Memory B cell (primary cell): ENCODE results near the gene EAF2.

ENCODE experiments used
- ATAC-seq: fragments of 150-1000 bp; cut with Tn5 transposase; 2 replicates; pipeline ENCODE4 v1.10.0; 2021; ENCODE audit warnings: low read depth, mild to moderate bottlenecking, moderate library complexity
- DNase-seq, 2 donors: peaks; one replicate each; pipeline ENCODE4 v3.0.0; 2022; ENCODE audit warnings: low spot score in 2 of 2
- H3K27ac Mint-ChIP-seq: one replicate; pipeline ENCODE4 v1.8.0; 2022; ENCODE audit warnings: mild to moderate bottlenecking, moderate library complexity, mixed read lengths
- H3K27me3 Mint-ChIP-seq: one replicate; pipeline ENCODE4 v1.8.0; 2022; ENCODE audit warnings: mixed read lengths
- H3K36me3 Mint-ChIP-seq: one replicate; pipeline ENCODE4 v1.8.0; 2022; ENCODE audit warnings: mild to moderate bottlenecking, mixed read lengths
- H3K4me1 Mint-ChIP-seq: one replicate; pipeline ENCODE4 v1.8.0; 2022; ENCODE audit warnings: mixed read lengths
- H3K4me3 Mint-ChIP-seq: one replicate; pipeline ENCODE4 v1.8.0; 2022; ENCODE audit warnings: mild to moderate bottlenecking, moderate library complexity, mixed read lengths
- H3K9me3 Mint-ChIP-seq: one replicate; pipeline ENCODE4 v1.8.0; 2022; ENCODE audit warnings: mixed read lengths

The EAF2 gene

GRCh38 chr3:121834671-121835464 lies at the start of gene EAF2, which contains the start of gene IQCB1:
EAF2 (plus strand) TSS chr3:121835209; CDS start chr3:121835286, 77 bp downstream.
IQCB1 (minus strand) TSS chr3:121835060; CDS start chr3:121828960, 6,100 bp downstream.
- peaks cover 38% of the 10 kb centered on the region for H3K4me1 Mint-ChIP-seq
- ATAC-seq (peak; percentile 96), DNase-seq (peak; percentile 91 to 96)
- H3K9me3 Mint-ChIP-seq: no peaks in the 10 kb centered on the region
- H3K27me3 Mint-ChIP-seq: no peaks in the 10 kb centered on the region
- H3K4me3 Mint-ChIP-seq: peak within 1 kb of the TSS; percentile 99
- H3K27ac Mint-ChIP-seq: peak within 1 kb of the TSS; percentile 92
- peaks cover 16% of the 10 kb centered on the region for H3K36me3 Mint-ChIP-seq

- Mint-ChIP-seq H3K4me3 (no peak overlapping the region), H3K4me1 (peaks cover 10% of the 10 kb centered on the region), H3K36me3 (peaks cover 44% of the 10 kb centered on the region), H3K27me3 (no peaks in the 10 kb centered on the region), H3K9me3 (no peaks in the 10 kb centered on the region), H3K27ac (no peak overlapping the region)
- no peak for DNase-seq
- ATAC-seq: no peak
These were observed 48.5 kb upstream of the EAF2 start for GRCh38 chr3:121786485-121786884.

- Mint-ChIP-seq H3K36me3 (peaks cover 19% of the 10 kb centered on the region), H3K27ac (peak overlapping the region; percentile 93), H3K4me1 (peaks cover 26% of the 10 kb centered on the region), H3K27me3 (no peaks in the 10 kb centered on the region), H3K9me3 (no peaks in the 10 kb centered on the region), H3K4me3 (peak overlapping the region; percentile 87)
- DNase-seq: no peak
- ATAC-seq: peak; percentile 35
These were observed 41.9 kb upstream of the EAF2 start for GRCh38 chr3:121793078-121793477.

GRCh38 chr3:121794264-121794983 lies 40.6 kb upstream of the EAF2 start:
- H3K36me3 Mint-ChIP-seq: peaks cover 10% of the 10 kb centered on the region
- no peak for DNase-seq
- H3K9me3 Mint-ChIP-seq: no peaks in the 10 kb centered on the region
- H3K27me3 Mint-ChIP-seq: no peaks in the 10 kb centered on the region
- H3K4me1 Mint-ChIP-seq: peaks cover 19% of the 10 kb centered on the region
- peak overlapping the region; percentile 69 for H3K4me3 Mint-ChIP-seq
- H3K27ac Mint-ChIP-seq: peak overlapping the region; percentile 71
- ATAC-seq: peak; percentile 78

- Mint-ChIP-seq H3K27me3 (no peaks in the 10 kb centered on the region), H3K36me3 (peaks cover 16% of the 10 kb centered on the region), H3K4me1 (peaks cover 32% of the 10 kb centered on the region), H3K27ac (no peak overlapping the region), H3K9me3 (no peaks in the 10 kb centered on the region), H3K4me3 (no peak overlapping the region)
- DNase-seq: no peak
- ATAC-seq: no peak
These were observed 38.0 kb upstream of the EAF2 start for GRCh38 chr3:121796970-121797369.

- H3K27me3 Mint-ChIP-seq: no peaks in the 10 kb centered on the region
- H3K4me3 Mint-ChIP-seq: no peak overlapping the region
- ATAC-seq: no peak
- peaks cover 29% of the 10 kb centered on the region for H3K36me3 Mint-ChIP-seq
- peaks cover 31% of the 10 kb centered on the region for H3K4me1 Mint-ChIP-seq
- DNase-seq: no peak
- H3K9me3 Mint-ChIP-seq: peaks cover 6% of the 10 kb centered on the region
- H3K27ac Mint-ChIP-seq: peak overlapping the region; percentile 11
These were observed 34.1 kb upstream of the EAF2 start for GRCh38 chr3:121800906-121801305.

- peaks cover 41% of the 10 kb centered on the region for H3K4me1 Mint-ChIP-seq
- DNase-seq: no peak
- H3K9me3 Mint-ChIP-seq: peaks cover 6% of the 10 kb centered on the region
- H3K27me3 Mint-ChIP-seq: no peaks in the 10 kb centered on the region
- peak overlapping the region; percentile 78 for H3K27ac Mint-ChIP-seq
- ATAC-seq: peak; percentile 31
- peaks cover 32% of the 10 kb centered on the region for H3K36me3 Mint-ChIP-seq
- H3K4me3 Mint-ChIP-seq: peak overlapping the region; percentile 68
These were observed 31.2 kb upstream of the EAF2 start for GRCh38 chr3:121803771-121804320.

GRCh38 chr3:121809249-121809648 lies 25.8 kb upstream of the EAF2 start:
- Mint-ChIP-seq H3K9me3 (peaks cover 9% of the 10 kb centered on the region), H3K4me3 (peak overlapping the region; percentile 77), H3K36me3 (peaks cover 42% of the 10 kb centered on the region), H3K4me1 (peaks cover 51% of the 10 kb centered on the region), H3K27me3 (no peaks in the 10 kb centered on the region), H3K27ac (peak overlapping the region; percentile 97)
- ATAC-seq: peak; percentile 98
- no peak for DNase-seq

GRCh38 chr3:121817753-121818152 lies 17.3 kb upstream of the EAF2 start:
- DNase-seq: no peak
- Mint-ChIP-seq H3K4me3 (no peak overlapping the region), H3K27ac (peak overlapping the region; percentile 52), H3K27me3 (no peaks in the 10 kb centered on the region), H3K4me1 (peaks cover 48% of the 10 kb centered on the region), H3K9me3 (peaks cover 13% of the 10 kb centered on the region), H3K36me3 (peaks cover 70% of the 10 kb centered on the region)
- peak; percentile 66 for ATAC-seq

GRCh38 chr3:121818578-121818977 lies 16.4 kb upstream of the EAF2 start:
- peaks cover 43% of the 10 kb centered on the region for H3K4me1 Mint-ChIP-seq
- no peak overlapping the region for H3K4me3 Mint-ChIP-seq
- peak overlapping the region; percentile 52 for H3K27ac Mint-ChIP-seq
- DNase-seq (no peak), ATAC-seq (no peak)
- H3K9me3 Mint-ChIP-seq: peaks cover 16% of the 10 kb centered on the region
- H3K36me3 Mint-ChIP-seq: peaks cover 71% of the 10 kb centered on the region
- H3K27me3 Mint-ChIP-seq: no peaks in the 10 kb centered on the region

- Mint-ChIP-seq H3K4me3 (peak overlapping the region; percentile 46), H3K4me1 (peaks cover 38% of the 10 kb centered on the region), H3K27ac (peak overlapping the region; percentile 52), H3K9me3 (peaks cover 14% of the 10 kb centered on the region), H3K36me3 (peaks cover 64% of the 10 kb centered on the region), H3K27me3 (no peaks in the 10 kb centered on the region)
- peak; percentile 63 for ATAC-seq
- no peak for DNase-seq
These were observed 15.8 kb upstream of the EAF2 start for GRCh38 chr3:121819236-121819635.

GRCh38 chr3:121821421-121822199 lies 13.4 kb upstream of the EAF2 start:
- Mint-ChIP-seq H3K9me3 (peaks cover 13% of the 10 kb centered on the region), H3K27me3 (no peaks in the 10 kb centered on the region), H3K4me1 (peaks cover 27% of the 10 kb centered on the region), H3K36me3 (peaks cover 62% of the 10 kb centered on the region), H3K4me3 (no peak overlapping the region), H3K27ac (peak overlapping the region; percentile 68)
- ATAC-seq: no peak
- DNase-seq: no peak

- no peak for DNase-seq
- Mint-ChIP-seq H3K36me3 (peaks cover 58% of the 10 kb centered on the region), H3K9me3 (peaks cover 10% of the 10 kb centered on the region), H3K4me1 (peaks cover 19% of the 10 kb centered on the region), H3K27ac (no peak overlapping the region), H3K27me3 (no peaks in the 10 kb centered on the region), H3K4me3 (no peak overlapping the region)
- no peak for ATAC-seq
These were observed 12.0 kb upstream of the EAF2 start for GRCh38 chr3:121822973-121823372.
